HG03565 (cell line): Measurements from ENCODE around the gene CACTIN.
"Not testable (repeated sequence)": the region's sequence is repeated elsewhere in the genome, so short reads cannot be mapped to it uniquely, and the experiment has no call there.

Source experiments
- ATAC-seq: cut with Tn5 transposase; IDR thresholded peaks from one replicate; pipeline ENCODE4 v1.9.1; 2021; ENCODE audit warnings: mild to moderate bottlenecking, moderate library complexity; ENCODE audit not compliant: unreplicated experiment

Gene CACTIN

GRCh38 chr19:3628766-3629165 is 2.2 kb upstream of the CACTIN start:
- ATAC-seq = not testable (repeated sequence)

GRCh38 chr19:3627351-3627723 is 747 bp upstream of the CACTIN start:
- no peak for ATAC-seq

GRCh38 chr19:3625996-3626472 is 556 bp downstream of the CACTIN start:
- no peak for ATAC-seq

- no peak for ATAC-seq
Measured at GRCh38 chr19:3623716-3624115, 2.9 kb downstream of the CACTIN start.

- ATAC-seq = no peak
Measured at GRCh38 chr19:3622224-3622623, 4.4 kb downstream of the CACTIN start.

GRCh38 chr19:3621689-3622088 is 4.9 kb downstream of the CACTIN start:
- ATAC-seq = no peak

- ATAC-seq = no peak
Measured at GRCh38 chr19:3620817-3621547, 5.6 kb downstream of the CACTIN start.

- no peak for ATAC-seq
Measured at GRCh38 chr19:3620145-3620816, 6.3 kb downstream of the CACTIN start.

GRCh38 chr19:3619631-3620012 is 7.0 kb downstream of the CACTIN start:
- no peak for ATAC-seq

- no peak for ATAC-seq
Measured at GRCh38 chr19:3618811-3619630, 7.6 kb downstream of the CACTIN start.

GRCh38 chr19:3618144-3618810 is 8.3 kb downstream of the CACTIN start:
- ATAC-seq = no peak

- no peak for ATAC-seq
Measured at GRCh38 chr19:3617463-3617862, 9.1 kb downstream of the CACTIN start.

- no peak for ATAC-seq
Measured at GRCh38 chr19:3615524-3616135, 11.0 kb downstream of the CACTIN start.

GRCh38 chr19:3614858-3615505 is 11.6 kb downstream of the CACTIN start:
- no peak for ATAC-seq

- ATAC-seq = no peak
Measured at GRCh38 chr19:3613818-3614661, 12.6 kb downstream of the CACTIN start.

- ATAC-seq = no peak
Measured at GRCh38 chr19:3612901-3613741, 13.5 kb downstream of the CACTIN start.

- ATAC-seq = no peak
Measured at GRCh38 chr19:3612330-3612729, 14.3 kb downstream of the CACTIN start.

- no peak for ATAC-seq
Measured at GRCh38 chr19:3611841-3612240, 14.7 kb downstream of the CACTIN start.
